GM21528 (cell line): ENCODE data around the gene CDH1.

Experiments used
- ATAC-seq: cut with Tn5 transposase; IDR thresholded peaks from one replicate; pipeline ENCODE4 v1.9.1; 2021; ENCODE audit warnings: mild to moderate bottlenecking, moderate library complexity; ENCODE audit not compliant: unreplicated experiment, low FRiP score

The CDH1 gene

GRCh38 chr16:68843482-68844210 lies 106.6 kb downstream of the CDH1 start, which contains the start of gene TANGO6:
Gene TANGO6, plus strand, starts transcription at chr16:68843531. Its CDS starts 87 bp downstream, at chr16:68843618.
- peak; percentile 92 for ATAC-seq

- no peak for ATAC-seq
Observed at GRCh38 chr16:68844211-68844564, 107.1 kb downstream of the CDH1 start.

DNA sequence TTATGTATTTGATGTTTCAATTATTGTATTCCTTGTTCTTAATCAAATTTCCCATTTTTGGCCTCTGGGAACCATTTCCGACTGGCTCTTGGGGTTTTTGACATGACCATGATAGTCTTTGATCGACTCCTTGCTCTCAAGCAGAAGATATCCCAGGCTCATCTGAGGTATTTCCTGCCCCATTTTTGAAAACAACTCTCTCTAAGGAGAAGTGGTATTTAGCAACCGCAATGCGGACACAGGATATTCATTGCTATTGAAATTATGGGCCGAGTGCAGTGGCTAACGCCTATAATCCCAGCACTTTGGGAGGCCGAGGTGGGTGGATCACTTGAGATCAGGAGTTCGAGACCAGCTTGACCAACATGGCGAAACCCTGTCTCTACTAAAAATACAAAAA lies 111.7 kb downstream of the CDH1 start:
- ATAC-seq = no peak

DNA sequence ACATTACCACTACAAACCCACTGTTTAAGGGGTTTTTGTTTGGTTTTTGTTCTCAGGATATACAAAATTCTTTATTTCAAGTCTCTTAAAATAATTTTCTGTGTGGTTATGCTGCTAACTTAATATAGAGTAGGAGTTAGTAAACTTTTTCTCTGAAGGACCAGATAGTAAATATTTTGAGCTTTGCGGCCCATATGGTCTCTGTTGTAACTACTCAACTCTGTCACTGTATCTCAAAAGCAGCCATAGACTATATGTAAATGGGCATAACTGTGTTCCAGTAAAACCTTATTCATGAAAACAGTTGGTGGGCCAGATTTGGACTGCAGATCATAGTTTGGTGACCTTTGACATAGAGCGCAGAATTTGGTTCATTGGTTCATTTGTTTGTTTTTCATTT lies 113.4 kb downstream of the CDH1 start:
- ATAC-seq = no peak

DNA sequence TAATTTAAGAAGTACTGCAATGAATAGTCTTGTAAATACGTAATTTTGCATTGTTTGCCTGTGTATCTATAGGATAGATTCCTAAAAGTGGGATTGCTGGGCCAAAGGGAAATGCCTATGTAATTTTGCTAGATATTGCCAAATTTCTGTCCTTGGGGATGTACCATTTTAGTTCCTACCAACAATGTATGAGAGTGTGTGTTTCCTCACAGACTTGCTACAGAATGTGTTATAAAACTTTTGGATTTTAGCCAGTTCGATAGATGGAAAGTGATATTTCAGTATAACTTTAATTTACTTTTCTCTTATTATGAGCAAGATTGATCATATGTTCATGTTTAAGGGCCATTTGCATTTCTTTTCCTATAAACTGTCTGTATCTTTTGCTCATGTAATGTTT lies 114.5 kb downstream of the CDH1 start:
- no peak for ATAC-seq

GRCh38 chr16:68857479-68857878 lies 120.4 kb downstream of the CDH1 start:
- no peak for ATAC-seq

DNA sequence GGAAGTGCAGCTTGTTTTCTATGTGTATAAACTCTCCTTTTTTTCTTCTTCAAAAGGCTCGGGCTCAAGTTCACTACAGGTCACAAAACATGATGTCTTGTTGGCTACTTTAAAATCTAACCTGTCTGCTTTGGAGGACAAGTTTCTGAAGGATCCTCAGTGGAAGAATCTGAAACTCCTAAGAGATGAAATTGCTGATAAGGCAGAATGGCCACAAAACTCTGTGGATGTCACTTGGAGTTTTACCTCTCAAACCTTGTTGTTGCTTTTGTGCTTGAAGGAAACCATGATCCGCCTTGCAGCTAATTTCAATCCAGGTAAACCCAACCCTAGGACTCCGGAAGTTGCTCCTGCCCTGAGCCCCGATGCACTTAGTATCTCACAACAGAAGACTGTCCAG lies 122.7 kb downstream of the CDH1 start:
- ATAC-seq = no peak

- ATAC-seq = no peak
Observed at GRCh38 chr16:68860978-68861892, 124.1 kb downstream of the CDH1 start.

DNA sequence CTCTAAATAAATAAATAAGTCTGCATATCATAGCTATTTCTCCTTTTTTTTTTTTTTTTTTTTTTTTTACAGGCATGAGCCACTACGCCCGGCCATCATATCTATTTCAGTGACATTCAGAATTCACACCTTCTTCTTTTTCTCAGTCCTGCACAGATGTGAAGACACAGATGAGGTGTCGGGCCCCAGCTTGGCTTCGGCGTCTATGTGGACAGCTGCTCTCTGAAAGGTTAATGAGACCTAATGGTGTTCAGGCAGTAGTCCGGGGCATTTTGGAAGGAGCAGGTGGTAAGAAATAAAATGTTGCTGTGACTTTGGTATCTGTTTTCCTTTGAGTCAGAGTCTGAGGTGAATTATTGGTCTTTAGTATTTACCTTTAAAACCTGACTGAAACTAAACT lies 129.8 kb downstream of the CDH1 start:
- no peak for ATAC-seq

GRCh38 chr16:68869492-68870088 lies 132.5 kb downstream of the CDH1 start:
- ATAC-seq = no peak

GRCh38 chr16:68873635-68874471 lies 136.8 kb downstream of the CDH1 start:
- ATAC-seq = no peak

- no peak for ATAC-seq
Observed at GRCh38 chr16:68875871-68876270, 138.8 kb downstream of the CDH1 start.

- no peak for ATAC-seq
Observed at GRCh38 chr16:68883685-68884084, 146.6 kb downstream of the CDH1 start.

GRCh38 chr16:68884401-68884800 lies 147.3 kb downstream of the CDH1 start:
- no peak for ATAC-seq
